HL-60 (cell line): ENCODE data around the gene BCL11B.
"Not testable (repeated sequence)": the region's sequence is repeated elsewhere in the genome, so short reads cannot be mapped to it uniquely, and the experiment has no call there.

ENCODE experiments used
- DNase-seq, 2 experiments: peaks; one replicate each; pipeline ENCODE4 v3.0.0-alpha.2; 2010 to 2020; ENCODE audit warnings: low read depth in 1 of 2, low spot score in 1 of 2
- H3K27ac ChIP-seq: fragments of 250-450 bp; sonication (Bioruptor Pico); replicated peaks from 2 replicates; pipeline ENCODE4 v1.5.1; 2020; ENCODE audit warnings: mild to moderate bottlenecking, moderate library complexity
- H3K27me3 ChIP-seq: fragments of 250-450 bp; sonication (Bioruptor Pico); 2 replicates; pipeline ENCODE4 v1.5.1; 2021; ENCODE audit warnings: mild to moderate bottlenecking, moderate library complexity; ENCODE audit not compliant: insufficient read depth, poor library complexity, severe bottlenecking
- H3K4me3 ChIP-seq: replicated peaks from 2 replicates; pipeline ENCODE4 v1.5.1; 2011; ENCODE audit warnings: mild to moderate bottlenecking, control low read depth, low read length; ENCODE audit not compliant: insufficient read depth
- GABPA ChIP-seq: IDR thresholded peaks from 2 replicates; pipeline ENCODE4 v1.6.1; 2012; ENCODE audit warnings: low read depth
- POLR2AphosphoS5 ChIP-seq: IDR thresholded peaks from 2 replicates; pipeline ENCODE4 v1.6.1; 2012; ENCODE audit warnings: low read depth
- SPI1 ChIP-seq: IDR thresholded peaks from 2 replicates; pipeline ENCODE4 v1.6.1; 2012; ENCODE audit warnings: low read depth, mild to moderate bottlenecking, borderline replicate concordance
- TF ChIP-seq, protein P1 (sequence below): IDR thresholded peaks from 2 replicates; pipeline ENCODE4 v1.6.1; 2012; ENCODE audit warnings: low read depth; ENCODE audit not compliant: insufficient replicate concordance
- TF ChIP-seq, protein P2 (sequence below): IDR thresholded peaks from one replicate; pipeline ENCODE4 v1.5.1; 2011; ENCODE audit warnings: low read length, control low read depth, inconsistent platforms; ENCODE audit not compliant: insufficient read depth

BCL11B gene

DNA sequence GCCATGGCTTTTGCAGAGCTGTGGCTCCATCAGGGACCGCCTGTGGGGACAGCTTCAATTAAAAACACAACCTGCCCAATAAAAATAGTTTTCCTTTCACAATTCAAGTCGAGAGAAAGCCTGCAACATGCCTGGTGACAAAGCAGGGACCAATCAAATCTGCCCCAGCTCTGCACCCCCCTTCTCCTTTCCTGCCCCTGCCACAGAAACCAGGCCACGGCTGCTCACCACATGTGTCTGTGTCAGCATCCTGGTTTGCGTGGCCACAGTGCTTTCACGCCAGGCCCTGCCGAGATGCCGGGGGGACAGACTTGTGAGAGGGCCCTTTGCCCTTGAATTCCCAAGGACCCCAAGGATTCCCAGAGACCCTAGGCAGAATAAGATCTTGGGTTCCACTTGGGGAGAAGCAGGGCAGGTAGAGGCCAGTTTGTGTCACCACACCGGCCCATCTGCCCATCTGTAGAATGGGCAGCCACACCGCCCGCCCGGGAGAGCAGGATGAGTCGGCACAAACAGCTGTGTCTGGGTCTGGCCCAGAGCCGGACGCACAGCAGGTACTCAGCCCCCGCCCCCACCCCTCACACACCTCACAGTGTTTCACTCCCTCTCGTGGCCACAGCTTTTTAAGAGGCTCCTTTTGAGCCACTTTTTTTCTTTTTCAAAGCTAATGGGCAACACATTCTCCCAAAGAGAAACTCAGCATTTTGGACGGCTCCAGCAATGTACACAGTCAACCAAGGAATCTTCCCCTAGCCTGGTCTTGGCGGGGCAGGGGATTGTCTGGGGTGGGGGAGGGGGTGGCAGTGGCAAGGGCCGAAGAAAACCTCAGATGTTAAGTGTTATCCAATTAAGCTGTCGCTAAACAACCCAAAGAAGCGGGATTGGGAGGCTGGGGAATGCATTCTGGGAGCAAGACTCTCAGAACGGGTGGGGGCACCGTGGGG is 41.5 kb downstream of the BCL11B start:
- TF ChIP-seq, protein P1, sequence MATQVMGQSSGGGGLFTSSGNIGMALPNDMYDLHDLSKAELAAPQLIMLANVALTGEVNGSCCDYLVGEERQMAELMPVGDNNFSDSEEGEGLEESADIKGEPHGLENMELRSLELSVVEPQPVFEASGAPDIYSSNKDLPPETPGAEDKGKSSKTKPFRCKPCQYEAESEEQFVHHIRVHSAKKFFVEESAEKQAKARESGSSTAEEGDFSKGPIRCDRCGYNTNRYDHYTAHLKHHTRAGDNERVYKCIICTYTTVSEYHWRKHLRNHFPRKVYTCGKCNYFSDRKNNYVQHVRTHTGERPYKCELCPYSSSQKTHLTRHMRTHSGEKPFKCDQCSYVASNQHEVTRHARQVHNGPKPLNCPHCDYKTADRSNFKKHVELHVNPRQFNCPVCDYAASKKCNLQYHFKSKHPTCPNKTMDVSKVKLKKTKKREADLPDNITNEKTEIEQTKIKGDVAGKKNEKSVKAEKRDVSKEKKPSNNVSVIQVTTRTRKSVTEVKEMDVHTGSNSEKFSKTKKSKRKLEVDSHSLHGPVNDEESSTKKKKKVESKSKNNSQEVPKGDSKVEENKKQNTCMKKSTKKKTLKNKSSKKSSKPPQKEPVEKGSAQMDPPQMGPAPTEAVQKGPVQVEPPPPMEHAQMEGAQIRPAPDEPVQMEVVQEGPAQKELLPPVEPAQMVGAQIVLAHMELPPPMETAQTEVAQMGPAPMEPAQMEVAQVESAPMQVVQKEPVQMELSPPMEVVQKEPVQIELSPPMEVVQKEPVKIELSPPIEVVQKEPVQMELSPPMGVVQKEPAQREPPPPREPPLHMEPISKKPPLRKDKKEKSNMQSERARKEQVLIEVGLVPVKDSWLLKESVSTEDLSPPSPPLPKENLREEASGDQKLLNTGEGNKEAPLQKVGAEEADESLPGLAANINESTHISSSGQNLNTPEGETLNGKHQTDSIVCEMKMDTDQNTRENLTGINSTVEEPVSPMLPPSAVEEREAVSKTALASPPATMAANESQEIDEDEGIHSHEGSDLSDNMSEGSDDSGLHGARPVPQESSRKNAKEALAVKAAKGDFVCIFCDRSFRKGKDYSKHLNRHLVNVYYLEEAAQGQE: no peak
- no peak for TF ChIP-seq POLR2AphosphoS5
- TF ChIP-seq, protein P2, sequence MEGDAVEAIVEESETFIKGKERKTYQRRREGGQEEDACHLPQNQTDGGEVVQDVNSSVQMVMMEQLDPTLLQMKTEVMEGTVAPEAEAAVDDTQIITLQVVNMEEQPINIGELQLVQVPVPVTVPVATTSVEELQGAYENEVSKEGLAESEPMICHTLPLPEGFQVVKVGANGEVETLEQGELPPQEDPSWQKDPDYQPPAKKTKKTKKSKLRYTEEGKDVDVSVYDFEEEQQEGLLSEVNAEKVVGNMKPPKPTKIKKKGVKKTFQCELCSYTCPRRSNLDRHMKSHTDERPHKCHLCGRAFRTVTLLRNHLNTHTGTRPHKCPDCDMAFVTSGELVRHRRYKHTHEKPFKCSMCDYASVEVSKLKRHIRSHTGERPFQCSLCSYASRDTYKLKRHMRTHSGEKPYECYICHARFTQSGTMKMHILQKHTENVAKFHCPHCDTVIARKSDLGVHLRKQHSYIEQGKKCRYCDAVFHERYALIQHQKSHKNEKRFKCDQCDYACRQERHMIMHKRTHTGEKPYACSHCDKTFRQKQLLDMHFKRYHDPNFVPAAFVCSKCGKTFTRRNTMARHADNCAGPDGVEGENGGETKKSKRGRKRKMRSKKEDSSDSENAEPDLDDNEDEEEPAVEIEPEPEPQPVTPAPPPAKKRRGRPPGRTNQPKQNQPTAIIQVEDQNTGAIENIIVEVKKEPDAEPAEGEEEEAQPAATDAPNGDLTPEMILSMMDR: no peak
- no peak for TF ChIP-seq SPI1
- TF ChIP-seq GABPA: no peak
- H3K27me3 ChIP-seq: peaks cover 6% of the 10 kb centered on the region
- H3K4me3 ChIP-seq: no peak overlapping the region
- no peak overlapping the region for H3K27ac ChIP-seq
- DNase-seq: no peak

DNA sequence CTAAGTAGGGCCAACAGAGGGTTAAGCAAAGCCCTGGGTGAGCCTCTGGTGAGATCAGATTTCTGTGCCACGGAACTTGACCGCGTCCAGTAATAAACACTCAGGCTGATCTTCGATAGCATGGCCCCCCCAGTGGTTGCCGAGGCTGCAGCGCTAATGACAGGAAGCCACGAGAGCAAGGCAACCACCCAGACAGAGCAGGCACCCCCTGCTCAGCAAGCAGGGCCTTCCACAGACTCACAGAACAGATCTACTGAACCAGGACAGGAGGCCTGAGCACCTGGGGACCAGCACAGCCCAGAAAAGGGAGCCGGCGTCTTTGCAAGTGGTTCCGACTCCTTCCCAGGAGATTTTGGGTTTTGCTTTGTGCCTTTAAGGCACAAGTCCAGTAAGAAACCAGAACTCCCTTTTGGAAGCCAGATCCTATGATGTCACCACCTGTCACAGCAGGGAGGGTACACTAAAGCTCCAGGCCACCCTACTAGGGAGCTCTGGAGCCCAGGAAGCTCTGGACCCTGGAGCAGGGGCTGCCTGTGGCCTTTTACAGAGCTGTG is 42.3 kb downstream of the BCL11B start:
- TF ChIP-seq POLR2AphosphoS5: no peak
- TF ChIP-seq GABPA: no peak
- TF ChIP-seq, protein P2: no peak
- TF ChIP-seq, protein P1: no peak
- no peak for TF ChIP-seq SPI1
- H3K27ac ChIP-seq: no peak overlapping the region
- H3K4me3 ChIP-seq: no peak overlapping the region
- peaks cover 4% of the 10 kb centered on the region for H3K27me3 ChIP-seq
- DNase-seq: no peak

GRCh38 chr14:99228760-99229159 is 43.2 kb downstream of the BCL11B start:
- H3K4me3 ChIP-seq, DNase-seq, H3K27me3 ChIP-seq, H3K27ac ChIP-seq: not testable (repeated sequence)

GRCh38 chr14:99226687-99227086 is 45.3 kb downstream of the BCL11B start:
- Histone ChIP-seq H3K4me3 (no peak overlapping the region), H3K27me3 (peaks cover 4% of the 10 kb centered on the region), H3K27ac (no peak overlapping the region)
- DNase-seq: no peak
- no peak for TF ChIP-seq POLR2AphosphoS5
- TF ChIP-seq SPI1: no peak
- TF ChIP-seq, protein P1: no peak
